ENCODE data around the gene ZNF519. TPM values are rescaled to one million over a fixed set of nuclear protein-coding genes. Genes with fewer than 3 reads are reported as not detected.
A peak's percentile ranks its signal among the peaks of the same experiment; 100 is the strongest.
"Not testable (repeated sequence)": the region's sequence is repeated elsewhere in the genome, so short reads cannot be mapped to it uniquely, and the experiment has no call there.

The ZNF519 gene
- total RNA-seq = 65.7 TPM

- peak; percentile 97 for DNase-seq
Measured at GRCh38 chr18:14132271-14132700, at the start of gene ZNF519. Gene ZNF519, minus strand, starts transcription at chr18:14132435. Its CDS starts 158 bp downstream, at chr18:14132277.

- DNase-seq = no peak
Measured at GRCh38 chr18:14179306-14179705, 47.1 kb upstream of the ZNF519 start.

- peak; percentile 43 for DNase-seq
Measured at GRCh38 chr18:14178321-14179196, 46.3 kb upstream of the ZNF519 start.

GRCh38 chr18:14177540-14178320 lies 45.5 kb upstream of the ZNF519 start:
- DNase-seq = not testable (repeated sequence)

GRCh38 chr18:14175404-14175803 lies 43.2 kb upstream of the ZNF519 start:
- not testable (repeated sequence) for DNase-seq

GRCh38 chr18:14174706-14175085 lies 42.5 kb upstream of the ZNF519 start:
- DNase-seq = no peak

GRCh38 chr18:14174002-14174705 lies 41.9 kb upstream of the ZNF519 start:
- DNase-seq = not testable (repeated sequence)

- DNase-seq = not testable (repeated sequence)
Measured at GRCh38 chr18:14173116-14173951, 41.1 kb upstream of the ZNF519 start.

GRCh38 chr18:14172142-14173115 lies 40.2 kb upstream of the ZNF519 start:
- not testable (repeated sequence) for DNase-seq

GRCh38 chr18:14171301-14172141 lies 39.3 kb upstream of the ZNF519 start:
- DNase-seq = not testable (repeated sequence)

- DNase-seq = not testable (repeated sequence)
Measured at GRCh38 chr18:14170367-14171036, 38.3 kb upstream of the ZNF519 start.

- DNase-seq = not testable (repeated sequence)
Measured at GRCh38 chr18:14162915-14163314, 30.7 kb upstream of the ZNF519 start.

- DNase-seq = not testable (repeated sequence)
Measured at GRCh38 chr18:14151564-14152113, 19.4 kb upstream of the ZNF519 start.

- DNase-seq = not testable (repeated sequence)
Measured at GRCh38 chr18:14150766-14151165, 18.5 kb upstream of the ZNF519 start.

- not testable (repeated sequence) for DNase-seq
Measured at GRCh38 chr18:14149916-14150420, 17.7 kb upstream of the ZNF519 start.

- not testable (repeated sequence) for DNase-seq
Measured at GRCh38 chr18:14149121-14149850, 17.1 kb upstream of the ZNF519 start.
